Trophoblast cell (in vitro differentiated cells and primary cell): ENCODE measurements around the gene PLEK.

Source experiments
- DNase-seq, 2 donors: peaks; one replicate each; pipeline ENCODE4 v3.0.0-alpha.2; 2016
- H2AFZ ChIP-seq: 2 replicates; pipeline ENCODE4 v1.6.1; 2013; ENCODE audit warnings: low read length, moderate library complexity, mild to moderate bottlenecking; ENCODE audit not compliant: insufficient read depth, poor library complexity
- H2AK5ac ChIP-seq: 2 replicates; pipeline ENCODE4 v1.6.1; 2013; ENCODE audit warnings: mild to moderate bottlenecking, low read length
- H2BK120ac ChIP-seq: 2 replicates; pipeline ENCODE4 v1.6.1; 2013; ENCODE audit warnings: low read length, mild to moderate bottlenecking, moderate library complexity; ENCODE audit not compliant: insufficient read depth, poor library complexity
- H2BK12ac ChIP-seq: 2 replicates; pipeline ENCODE4 v1.6.1; 2013; ENCODE audit warnings: mild to moderate bottlenecking, low read length, moderate library complexity
- H2BK5ac ChIP-seq: 2 replicates; pipeline ENCODE4 v1.6.1; 2013; ENCODE audit warnings: low read length, low read depth, moderate library complexity, mild to moderate bottlenecking; ENCODE audit not compliant: poor library complexity
- H3K14ac ChIP-seq: 2 replicates; pipeline ENCODE4 v1.6.1; 2013; ENCODE audit warnings: mild to moderate bottlenecking, low read length
- H3K18ac ChIP-seq: 2 replicates; pipeline ENCODE4 v1.6.1; 2013; ENCODE audit warnings: mild to moderate bottlenecking, low read length
- H3K23ac ChIP-seq: 2 replicates; pipeline ENCODE4 v1.6.1; 2013; ENCODE audit warnings: low read length
- H3K27ac ChIP-seq: 2 replicates; pipeline ENCODE4 v1.5.1; 2013; ENCODE audit warnings: low read depth, mild to moderate bottlenecking, inconsistent platforms, low read length, moderate library complexity
- H3K27me3 ChIP-seq: 2 replicates; pipeline ENCODE4 v1.6.1; 2013; ENCODE audit warnings: inconsistent platforms, mild to moderate bottlenecking, low read length, moderate library complexity; ENCODE audit not compliant: insufficient read depth
- H3K36me3 ChIP-seq, 2 experiments: 1 replicate in 1 of 2; 2 replicates in 1 of 2; pipeline ENCODE4 v1.6.1; 2013; ENCODE audit warnings: low read length in 2 of 2, mild to moderate bottlenecking in 2 of 2, moderate library complexity in 1 of 2; ENCODE audit not compliant: insufficient read depth in 2 of 2, control insufficient read depth in 1 of 2
- H3K4ac ChIP-seq: 2 replicates; pipeline ENCODE4 v1.6.1; 2013; ENCODE audit warnings: low read depth, mild to moderate bottlenecking, low read length, moderate library complexity
- H3K4me1 ChIP-seq, 2 experiments: 1 replicate in 1 of 2; 2 replicates in 1 of 2; pipeline ENCODE4 v1.6.1; 2013; ENCODE audit warnings: low read length in 2 of 2, mild to moderate bottlenecking in 2 of 2, moderate library complexity in 1 of 2; ENCODE audit not compliant: insufficient read depth in 2 of 2, control insufficient read depth in 1 of 2
- H3K4me2 ChIP-seq: 2 replicates; pipeline ENCODE4 v1.6.1; 2013; ENCODE audit warnings: inconsistent platforms, mild to moderate bottlenecking, low read length, moderate library complexity
- H3K4me3 ChIP-seq: 2 replicates; pipeline ENCODE4 v1.5.1; 2013; ENCODE audit warnings: mild to moderate bottlenecking, low read depth, low read length, inconsistent platforms
- H3K79me1 ChIP-seq: one replicate; pipeline ENCODE4 v1.6.1; 2013; ENCODE audit warnings: low read length
- H3K79me2 ChIP-seq: 2 replicates; pipeline ENCODE4 v1.6.1; 2013; ENCODE audit warnings: low read length, mild to moderate bottlenecking; ENCODE audit not compliant: control insufficient read depth, insufficient read depth, poor library complexity
- H3K9ac ChIP-seq: 2 replicates; pipeline ENCODE4 v1.6.1; 2013; ENCODE audit warnings: mild to moderate bottlenecking, low read length
- H3K9me3 ChIP-seq: 2 replicates; pipeline ENCODE4 v1.6.1; 2013; ENCODE audit warnings: low read depth, mild to moderate bottlenecking, control low read depth, inconsistent platforms, low read length; ENCODE audit not compliant: insufficient read depth
- H4K12ac ChIP-seq: 2 replicates; pipeline ENCODE4 v1.6.1; 2013; ENCODE audit warnings: low read depth, mild to moderate bottlenecking, low read length, moderate library complexity
- H4K8ac ChIP-seq: 2 replicates; pipeline ENCODE4 v1.6.1; 2013; ENCODE audit warnings: low read depth, mild to moderate bottlenecking, low read length, moderate library complexity
- H4K91ac ChIP-seq: one replicate; pipeline ENCODE4 v1.6.1; 2013; ENCODE audit warnings: low read depth, mild to moderate bottlenecking, low read length, moderate library complexity
- WGBS: extraction: QIAGEN DNeasy Blood & Tissue Kit; methylation state at CpG from one replicate; pipeline ENCODE4 v1.1.7; 2013; ENCODE audit warnings: missing lambda C conversion rate; ENCODE audit not compliant: insufficient read length, insufficient coverage; ENCODE audit errors: extremely low coverage; 5-methylcytosine and 5-hydroxymethylcytosine counted together

The PLEK gene

GRCh38 chr2:68340226-68341061, 24.6 kb upstream of the PLEK start:
- H3K4me1 ChIP-seq: peaks cover 0 to 2% of the 10 kb centered on the region in 2 experiments
- no peak overlapping the region for H2BK120ac ChIP-seq
- H3K14ac ChIP-seq: no peak overlapping the region
- no peak overlapping the region for H3K23ac ChIP-seq
- no CpG with 5 or more reads among the region's 5 CpGs for WGBS
- H3K4ac ChIP-seq: no peak overlapping the region
- no peak overlapping the region for H3K18ac ChIP-seq
- H2AFZ ChIP-seq: no peak overlapping the region
- no peak overlapping the region for H2BK5ac ChIP-seq
- no peak overlapping the region for H4K8ac ChIP-seq
- no peak overlapping the region for H2AK5ac ChIP-seq
- DNase-seq: no peak
- H3K4me2 ChIP-seq: no peak overlapping the region
- no peaks in the 10 kb centered on the region for H3K36me3 ChIP-seq
- H2BK12ac ChIP-seq: no peak overlapping the region
- no peak overlapping the region for H4K91ac ChIP-seq
- H3K79me2 ChIP-seq: no peaks in the 10 kb centered on the region
- no peak overlapping the region for H4K12ac ChIP-seq
- no peaks in the 10 kb centered on the region for H3K9me3 ChIP-seq
- no peak overlapping the region for H3K9ac ChIP-seq
- H3K79me1 ChIP-seq: peaks cover 2% of the 10 kb centered on the region
- no peaks in the 10 kb centered on the region for H3K27me3 ChIP-seq
- no peak overlapping the region for H3K27ac ChIP-seq
- no peak overlapping the region for H3K4me3 ChIP-seq

GRCh38 chr2:68341062-68341329, 24.1 kb upstream of the PLEK start:
- H3K27ac ChIP-seq: no peak overlapping the region
- H3K79me1 ChIP-seq: peaks cover 2% of the 10 kb centered on the region
- H3K4me2 ChIP-seq: no peak overlapping the region
- no peak overlapping the region for H3K14ac ChIP-seq
- no peak overlapping the region for H4K12ac ChIP-seq
- no peak overlapping the region for H2BK120ac ChIP-seq
- no peak overlapping the region for H2BK5ac ChIP-seq
- H3K9me3 ChIP-seq: no peaks in the 10 kb centered on the region
- no peak overlapping the region for H2AFZ ChIP-seq
- H4K91ac ChIP-seq: no peak overlapping the region
- H2BK12ac ChIP-seq: no peak overlapping the region
- H3K4ac ChIP-seq: no peak overlapping the region
- no peak overlapping the region for H3K18ac ChIP-seq
- no peak overlapping the region for H3K9ac ChIP-seq
- no peak overlapping the region for H2AK5ac ChIP-seq
- peaks cover 0 to 2% of the 10 kb centered on the region in 2 experiments for H3K4me1 ChIP-seq
- WGBS: no CpG with 5 or more reads among the region's 3 CpGs
- H3K36me3 ChIP-seq: no peaks in the 10 kb centered on the region
- no peak overlapping the region for H3K23ac ChIP-seq
- no peak overlapping the region for H4K8ac ChIP-seq
- H3K27me3 ChIP-seq: no peaks in the 10 kb centered on the region
- no peak for DNase-seq
- H3K79me2 ChIP-seq: no peaks in the 10 kb centered on the region
- H3K4me3 ChIP-seq: no peak overlapping the region

GRCh38 chr2:68341583-68341982, 23.5 kb upstream of the PLEK start:
- DNase-seq: no peak
- no peak overlapping the region for H3K14ac ChIP-seq

GRCh38 chr2:68342470-68342869, 22.6 kb upstream of the PLEK start:
- no peak overlapping the region for H3K9ac ChIP-seq
- WGBS: no CpG with 5 or more reads among the region's 1 CpG

More at GRCh38 chr2:68341583-68341982, 23.5 kb upstream of the PLEK start:
- H3K27me3 ChIP-seq: no peaks in the 10 kb centered on the region
- H4K8ac ChIP-seq: no peak overlapping the region
- no peak overlapping the region for H3K18ac ChIP-seq
- H3K27ac ChIP-seq: no peak overlapping the region
- H2BK12ac ChIP-seq: no peak overlapping the region
- H2BK5ac ChIP-seq: no peak overlapping the region
- H3K79me1 ChIP-seq: peaks cover 2% of the 10 kb centered on the region
- H3K9ac ChIP-seq: no peak overlapping the region
- no peaks in the 10 kb centered on the region for H3K9me3 ChIP-seq
- no peak overlapping the region for H4K91ac ChIP-seq
- no peaks in the 10 kb centered on the region for H3K79me2 ChIP-seq
- H4K12ac ChIP-seq: no peak overlapping the region
- H2AFZ ChIP-seq: no peak overlapping the region
- H3K36me3 ChIP-seq: no peaks in the 10 kb centered on the region
- no peak overlapping the region for H3K4me2 ChIP-seq
- no peak overlapping the region for H3K23ac ChIP-seq
- no peak overlapping the region for H2BK120ac ChIP-seq
- whole genome bisulfite sequencing: no CpG with 5 or more reads among the region's 4 CpGs
- peaks cover 0 to 2% of the 10 kb centered on the region in 2 experiments for H3K4me1 ChIP-seq
- H2AK5ac ChIP-seq: no peak overlapping the region
- no peak overlapping the region for H3K4me3 ChIP-seq
- H3K4ac ChIP-seq: no peak overlapping the region

More at GRCh38 chr2:68342470-68342869, 22.6 kb upstream of the PLEK start:
- no peak overlapping the region for H4K91ac ChIP-seq
- no peak overlapping the region for H3K23ac ChIP-seq
- no peak overlapping the region for H3K14ac ChIP-seq
- no peaks in the 10 kb centered on the region for H3K79me2 ChIP-seq
- H3K4me2 ChIP-seq: no peak overlapping the region
- no peak overlapping the region for H3K4me3 ChIP-seq
- H3K27me3 ChIP-seq: no peaks in the 10 kb centered on the region
- no peaks in the 10 kb centered on the region for H3K36me3 ChIP-seq
- H3K79me1 ChIP-seq: peaks cover 2% of the 10 kb centered on the region
- H2BK120ac ChIP-seq: no peak overlapping the region
- H4K8ac ChIP-seq: no peak overlapping the region
- H2AK5ac ChIP-seq: no peak overlapping the region
- no peak overlapping the region for H2BK5ac ChIP-seq
- H3K18ac ChIP-seq: no peak overlapping the region
- no peak overlapping the region for H4K12ac ChIP-seq
- H2BK12ac ChIP-seq: no peak overlapping the region
- no peak overlapping the region for H3K27ac ChIP-seq
- H3K9me3 ChIP-seq: no peaks in the 10 kb centered on the region
- H2AFZ ChIP-seq: no peak overlapping the region
- peaks cover 0 to 2% of the 10 kb centered on the region in 2 experiments for H3K4me1 ChIP-seq
- H3K4ac ChIP-seq: no peak overlapping the region
- DNase-seq: no peak
